Right renal cortex interstitium (tissue), 3 donors: Measurements from ENCODE around the gene NINJ2. TPM values are rescaled to one million over a fixed set of nuclear protein-coding genes. Genes with fewer than 3 reads are reported as not detected.
"Not testable (repeated sequence)": the region's sequence is repeated elsewhere in the genome, so short reads cannot be mapped to it uniquely, and the experiment has no call there.

Experiments used
- DNase-seq, 3 donors: peaks; one replicate each; pipeline ENCODE4 v3.0.0-alpha.2; 2013; ENCODE audit warnings: low read depth in 3 of 3, low spot score in 2 of 3
- polyA plus RNA-seq, 3 donors: library from polyadenylated mRNA; unstranded; fragments of 120-200 nt; gene quantifications; one replicate each; pipeline ENCODE4 v1.2.1, GENCODE V29; 2013; ENCODE audit not compliant: insufficient read length in 3 of 3

The NINJ2 gene
- polyA plus RNA-seq, 3 donors: 1.2 to 1.6 (median 1.6) TPM

DNA sequence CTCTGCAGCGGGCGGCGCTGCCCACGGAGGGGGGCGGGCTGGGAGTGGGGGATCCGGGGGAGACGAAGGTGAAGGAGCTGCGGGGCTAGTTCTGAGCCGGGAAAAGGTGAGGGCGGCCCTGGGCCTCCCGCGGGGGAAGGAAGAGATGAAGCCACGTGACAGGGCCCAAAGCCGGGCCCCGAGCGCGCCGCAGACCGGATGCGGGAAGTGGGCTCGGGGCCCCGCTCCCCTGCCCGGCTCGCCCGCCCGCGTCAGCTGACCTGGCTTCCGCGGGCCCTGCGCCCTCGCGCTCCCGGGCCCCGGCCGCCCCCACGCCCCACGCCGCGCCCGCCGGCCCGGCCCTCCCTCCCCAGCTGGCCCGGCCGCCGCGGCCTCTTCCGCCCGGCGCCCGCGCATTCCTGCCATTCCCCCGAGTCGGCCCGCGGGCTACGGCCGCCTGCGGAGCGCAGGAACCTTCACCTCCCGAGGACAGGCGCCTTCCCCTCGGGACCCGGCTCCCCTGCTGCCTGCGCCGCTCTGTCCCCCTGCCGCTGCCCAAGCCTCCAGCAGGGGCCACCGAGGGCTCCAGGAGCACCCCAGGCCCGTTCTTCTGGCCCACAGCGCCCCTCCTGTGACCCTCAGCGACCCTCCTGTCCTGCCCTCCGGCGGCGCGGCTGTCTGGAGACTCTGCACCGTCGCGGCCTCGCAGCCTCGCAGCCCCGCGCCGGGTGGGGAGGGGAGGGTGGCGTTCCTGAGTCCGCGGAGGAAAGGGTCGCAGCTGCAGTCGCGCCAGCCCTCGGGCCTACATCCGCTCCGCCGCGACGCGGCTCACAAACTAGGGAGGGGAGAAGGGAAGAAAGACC is 20.4 kb downstream of the NINJ2 start:
- no peak for DNase-seq

DNA sequence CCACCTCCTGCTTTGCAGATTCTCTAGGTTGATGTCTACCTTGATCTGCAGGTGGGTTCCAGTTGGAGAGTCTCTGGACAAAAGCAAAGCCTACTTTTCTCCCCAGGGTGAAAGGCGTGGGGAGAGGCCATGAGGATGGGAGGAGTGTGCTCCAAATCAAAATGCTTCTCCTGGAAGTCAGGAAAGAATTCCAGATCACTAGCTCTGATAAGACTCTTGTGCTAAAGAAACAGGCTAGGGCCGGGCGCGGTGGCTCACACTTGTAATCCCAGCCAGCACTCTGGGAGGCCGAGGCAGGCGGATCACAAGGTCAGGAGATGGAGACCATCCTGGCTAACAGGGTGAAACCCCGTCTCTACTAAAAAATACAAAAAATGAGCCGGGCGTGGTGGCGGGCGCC is 21.9 kb downstream of the NINJ2 start:
- DNase-seq: not testable (repeated sequence)

DNA sequence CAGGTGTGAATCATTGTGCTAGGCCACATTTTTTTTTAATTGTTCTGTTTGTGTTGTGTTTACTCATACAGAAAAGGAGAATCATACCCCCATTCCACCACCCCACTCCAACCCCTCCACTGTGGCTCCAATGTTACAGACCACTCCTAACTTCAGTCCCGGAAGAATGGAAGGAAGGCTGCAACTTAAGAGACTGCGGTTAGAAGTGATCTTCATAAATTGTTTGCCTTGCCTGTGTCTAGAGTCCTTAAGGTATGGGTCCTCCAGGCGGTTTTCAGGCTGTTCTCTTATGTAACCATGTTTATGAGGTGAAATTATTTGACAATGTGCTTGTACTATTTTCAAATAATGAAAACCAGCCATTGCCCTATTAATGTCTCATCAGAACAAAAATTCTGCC is 22.5 kb downstream of the NINJ2 start:
- no peak for DNase-seq

DNA sequence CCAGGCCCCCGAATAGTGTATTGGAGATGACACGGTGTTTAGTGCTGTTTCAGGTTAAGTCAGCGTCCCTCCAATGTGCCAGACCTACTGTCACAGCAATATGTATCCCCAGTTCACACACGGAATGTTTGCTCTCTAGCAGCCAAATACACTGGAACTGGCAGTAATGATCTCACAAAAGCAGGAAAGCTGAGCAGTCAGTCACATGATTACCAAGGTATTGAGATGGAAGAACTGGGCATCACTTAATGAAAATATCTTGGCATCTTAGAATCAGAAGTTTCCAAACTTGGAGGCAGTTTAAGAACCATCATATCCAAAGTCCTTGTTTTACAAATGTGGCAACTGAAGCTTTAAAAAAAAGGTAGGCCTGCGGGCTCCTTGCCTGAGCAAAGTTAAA is 23.3 kb downstream of the NINJ2 start:
- DNase-seq: no peak

DNA sequence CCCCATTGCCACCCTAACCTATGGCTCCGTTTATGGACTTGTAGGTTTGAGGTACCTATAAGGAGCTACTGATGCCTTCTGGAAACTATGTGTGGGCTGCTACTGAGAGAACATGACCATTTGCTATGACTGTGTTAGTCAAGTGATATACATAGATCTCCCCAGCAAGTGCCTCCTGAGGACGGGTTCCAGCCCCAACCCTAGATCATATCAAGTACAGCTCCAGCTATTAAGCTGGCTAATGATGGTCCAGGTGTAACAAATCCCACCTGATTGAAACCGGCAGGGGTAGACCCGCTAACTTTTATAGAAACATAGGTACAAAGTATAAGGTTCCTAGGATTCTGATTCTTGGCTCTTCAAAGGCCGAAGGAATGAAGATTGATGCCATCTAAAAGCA is 23.7 kb downstream of the NINJ2 start:
- no peak for DNase-seq

DNA sequence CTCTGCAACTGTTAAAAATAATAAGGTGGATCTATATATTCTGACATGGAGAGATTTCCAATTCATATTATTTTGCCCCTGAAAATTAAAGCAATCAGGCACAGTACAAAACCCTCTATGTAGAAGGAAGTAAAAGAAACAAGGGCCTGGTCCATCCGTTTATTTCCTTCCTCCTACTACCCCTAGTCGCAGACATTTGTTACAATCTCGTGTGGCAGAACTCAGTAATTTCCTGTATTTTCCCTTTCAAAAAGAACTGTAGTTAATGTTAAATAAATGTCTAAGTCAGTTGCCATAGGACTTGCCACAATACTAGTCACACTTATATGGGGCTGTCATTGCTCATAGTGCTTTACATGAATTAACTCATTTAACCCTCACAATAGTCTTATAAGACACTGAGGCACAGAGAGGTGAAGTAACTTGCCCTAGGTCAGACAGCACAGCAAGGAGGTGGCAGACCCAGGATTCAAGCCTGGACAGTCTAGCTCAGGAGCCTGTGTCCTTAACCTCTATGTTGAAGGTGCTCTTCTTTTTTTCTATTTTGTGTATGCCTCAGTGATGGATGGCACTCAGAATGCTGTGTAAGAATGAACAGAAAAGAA is 24.2 kb downstream of the NINJ2 start:
- no peak for DNase-seq

DNA sequence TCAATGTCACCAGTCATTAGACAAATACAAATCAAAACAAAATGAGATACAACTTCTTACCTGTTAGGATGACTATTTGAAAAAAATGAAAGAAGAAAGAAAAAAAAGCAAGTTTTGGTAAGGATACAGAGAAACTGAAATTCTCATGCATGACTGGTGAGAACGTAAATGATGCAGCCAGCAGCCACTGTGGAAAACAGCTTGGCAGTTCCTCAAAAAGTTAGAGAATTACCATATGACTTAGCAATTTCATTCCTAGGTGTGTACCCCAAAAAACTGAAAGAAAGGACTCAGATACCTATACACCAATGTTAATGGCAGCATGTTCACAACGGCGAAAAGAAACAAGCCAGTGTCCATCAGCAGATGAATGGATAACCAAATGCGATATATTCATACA is 26.6 kb downstream of the NINJ2 start:
- no peak for DNase-seq

DNA sequence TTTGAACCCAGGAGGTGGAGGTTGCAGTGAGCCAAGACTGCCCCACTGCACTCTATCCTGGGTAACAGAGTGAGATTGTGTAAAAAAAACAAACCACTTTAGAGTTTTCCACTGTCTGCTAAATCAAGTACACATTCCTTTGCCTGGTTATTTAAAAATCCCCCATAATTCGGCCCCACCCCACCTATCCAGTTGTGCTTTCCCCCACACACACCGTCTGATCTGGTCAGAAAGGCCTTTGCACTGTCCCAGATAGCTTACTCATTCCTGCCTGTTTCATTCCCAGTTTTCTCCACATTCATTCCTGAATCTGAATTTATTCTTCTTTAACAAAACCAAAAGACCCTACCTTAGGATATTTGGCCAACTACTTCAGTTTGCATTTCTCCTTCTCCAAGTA is 29.5 kb downstream of the NINJ2 start:
- no peak for DNase-seq

DNA sequence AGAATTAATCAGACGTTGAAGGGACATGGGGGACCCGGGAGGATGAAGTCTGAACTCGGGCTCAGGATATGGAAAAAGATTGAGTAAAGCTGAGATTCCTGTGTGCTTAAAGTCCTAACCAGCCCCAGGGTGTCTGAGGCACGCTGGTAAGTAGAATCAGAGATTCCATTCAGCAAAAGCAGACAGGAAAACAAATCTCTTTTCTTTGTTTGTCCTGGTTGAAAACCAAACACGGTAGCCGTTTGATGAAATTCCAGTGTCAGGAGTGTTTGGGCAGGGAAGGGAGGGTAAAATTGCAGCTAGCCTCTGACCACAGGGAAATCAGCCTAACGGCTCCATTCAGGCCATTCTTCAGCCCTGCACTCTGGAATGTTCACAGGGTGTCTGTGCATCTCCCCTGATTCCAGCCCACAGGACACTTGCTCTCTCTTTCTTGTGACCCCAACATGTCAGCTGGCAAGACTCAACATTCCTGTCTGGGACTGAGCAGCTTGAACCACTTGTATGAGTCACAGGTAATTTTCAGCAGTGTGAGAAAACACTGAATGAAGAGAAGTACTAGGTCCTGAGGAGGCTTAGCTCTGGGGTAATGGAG is 31.0 kb downstream of the NINJ2 start:
- DNase-seq: no peak

DNA sequence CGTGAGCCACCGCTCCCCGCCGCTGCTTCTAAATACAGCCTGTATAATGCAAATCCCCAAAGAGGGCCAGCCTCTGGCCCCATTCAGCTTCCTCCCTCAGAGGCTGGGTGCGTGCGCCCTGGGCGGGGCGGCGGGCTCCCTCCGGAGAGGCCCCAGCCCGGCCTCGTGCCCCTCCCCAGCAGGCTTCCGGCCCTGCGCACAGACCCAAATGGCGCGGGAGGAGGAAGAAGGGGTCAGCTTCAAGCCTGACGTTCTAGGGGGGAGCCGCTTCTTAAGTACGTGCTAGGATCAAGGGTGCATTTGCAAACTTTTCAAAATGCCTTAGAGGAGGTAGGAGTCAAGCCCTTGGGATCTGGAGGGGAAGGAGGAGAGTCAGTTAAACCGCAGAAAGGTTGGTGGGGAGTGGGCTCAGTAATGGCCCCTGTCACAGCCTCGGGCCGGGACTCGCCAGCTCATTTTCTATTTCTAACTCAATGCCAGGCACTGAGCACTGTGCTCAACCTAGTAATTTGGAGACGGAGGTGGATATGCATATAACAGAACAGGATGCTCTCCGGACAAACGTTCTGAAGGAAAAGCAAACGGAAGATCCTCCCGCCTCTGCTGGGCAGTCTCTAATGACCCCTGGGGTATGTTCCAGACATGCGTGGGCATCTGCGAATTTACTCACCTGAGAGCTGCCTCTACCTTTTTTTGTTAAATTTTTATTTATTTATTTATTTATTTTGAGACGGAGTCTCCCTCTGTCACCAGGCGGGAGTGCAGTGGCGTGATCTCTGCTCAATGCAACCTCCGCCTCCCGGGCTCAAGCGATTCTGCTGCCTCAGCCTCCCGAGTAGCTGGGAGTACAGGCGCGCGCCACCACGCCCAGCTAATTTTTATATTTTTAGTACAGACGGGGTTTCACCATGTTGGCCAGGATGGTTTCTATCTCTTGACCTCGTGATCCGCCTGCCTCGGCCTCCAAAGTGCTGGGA is 32.3 kb downstream of the NINJ2 start:
- no peak for DNase-seq

DNA sequence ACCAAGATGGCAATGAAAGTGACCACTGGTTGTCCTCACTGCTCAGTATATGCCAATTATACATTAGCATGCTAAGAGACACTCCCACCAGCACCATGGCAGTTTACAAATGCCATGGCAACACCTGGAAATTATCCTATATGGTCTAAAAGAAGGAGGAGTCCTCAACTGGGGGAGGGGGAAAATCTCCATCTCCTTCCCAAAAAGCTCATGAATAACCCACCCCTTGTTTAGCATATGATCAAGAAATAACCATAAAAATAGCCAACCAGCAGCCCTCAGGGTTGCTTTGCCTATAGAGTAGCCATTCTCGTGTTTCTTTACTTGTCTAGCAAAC is 34.5 kb downstream of the NINJ2 start:
- not testable (repeated sequence) for DNase-seq

DNA sequence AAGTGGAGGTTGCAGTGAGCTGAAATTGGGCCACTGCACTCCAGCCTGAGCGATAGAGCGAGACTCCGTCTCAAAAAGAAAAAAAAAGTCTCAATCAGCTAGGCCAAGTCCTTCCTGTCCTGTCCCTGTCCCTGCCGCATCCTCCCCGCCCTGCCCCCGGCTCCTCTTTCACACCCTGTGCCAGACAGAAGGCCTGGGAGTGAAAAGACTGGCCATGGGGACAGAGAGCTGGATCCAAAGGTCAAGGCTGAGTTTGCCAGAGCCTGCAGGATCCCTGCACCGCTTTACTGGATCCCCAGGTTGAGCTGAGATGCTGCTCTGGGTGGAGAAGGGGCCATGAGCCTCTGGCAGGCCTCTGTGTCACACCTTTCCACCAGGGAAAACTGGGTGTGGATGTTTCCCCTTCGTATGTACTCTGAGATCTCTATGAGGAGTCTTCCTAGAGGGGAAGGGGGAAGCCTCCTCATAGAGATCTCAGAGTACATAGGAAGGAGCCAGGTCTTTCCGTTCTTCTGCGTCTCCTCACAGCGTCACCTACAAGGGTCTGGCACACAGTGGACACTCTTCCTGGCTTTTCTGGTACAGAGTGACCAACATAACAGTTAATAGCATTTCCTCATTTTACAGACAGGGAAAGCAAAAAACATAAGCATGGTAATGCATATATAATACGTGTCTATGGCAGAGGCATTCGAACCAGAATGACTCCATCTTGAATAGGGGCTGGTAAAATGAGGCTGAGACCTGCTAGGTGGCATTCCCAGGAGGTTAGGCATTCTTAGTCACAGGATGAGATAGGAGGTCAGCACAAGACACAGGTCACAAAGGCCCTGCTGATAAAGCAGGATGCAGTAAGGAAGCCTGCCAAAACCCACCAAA is 35.1 kb downstream of the NINJ2 start:
- no peak for DNase-seq

DNA sequence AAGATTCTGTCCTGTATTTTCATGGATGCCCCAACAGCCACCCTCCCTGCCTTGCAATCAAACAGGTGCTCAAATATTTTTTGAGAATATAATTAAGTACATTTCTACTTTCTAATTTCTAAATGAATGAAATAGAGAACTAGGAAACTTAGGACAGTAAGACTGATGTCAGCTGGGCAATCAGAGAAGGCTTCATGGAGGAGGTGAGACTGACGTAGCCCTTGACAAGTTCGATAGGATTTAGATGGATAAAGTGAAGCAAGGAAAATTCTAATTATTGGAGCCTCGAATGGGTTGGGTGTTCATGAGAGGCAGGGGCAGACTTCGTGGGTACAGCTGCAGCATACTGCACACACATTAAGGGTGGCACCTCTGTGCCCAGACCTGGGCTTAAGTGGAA is 36.0 kb downstream of the NINJ2 start:
- no peak for DNase-seq

DNA sequence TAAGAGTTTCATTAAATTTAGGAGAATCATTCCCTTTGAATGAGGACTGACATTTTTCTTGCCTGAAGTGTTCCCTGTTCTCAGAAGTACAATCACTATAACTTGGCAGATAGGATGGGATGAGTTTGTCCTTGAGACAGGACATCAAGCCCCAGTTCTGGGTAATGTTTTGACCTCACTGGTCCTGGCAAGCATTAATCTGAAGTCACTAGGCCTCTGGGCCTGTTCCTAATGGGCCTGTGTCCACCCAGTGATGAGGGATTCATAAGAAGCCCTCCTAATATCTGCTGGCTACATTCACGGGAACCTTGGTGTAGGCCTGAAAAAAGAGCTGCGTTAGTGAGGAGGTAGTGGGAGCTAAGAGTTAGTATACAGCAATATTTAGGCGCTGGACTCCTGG is 37.2 kb downstream of the NINJ2 start:
- DNase-seq: no peak

DNA sequence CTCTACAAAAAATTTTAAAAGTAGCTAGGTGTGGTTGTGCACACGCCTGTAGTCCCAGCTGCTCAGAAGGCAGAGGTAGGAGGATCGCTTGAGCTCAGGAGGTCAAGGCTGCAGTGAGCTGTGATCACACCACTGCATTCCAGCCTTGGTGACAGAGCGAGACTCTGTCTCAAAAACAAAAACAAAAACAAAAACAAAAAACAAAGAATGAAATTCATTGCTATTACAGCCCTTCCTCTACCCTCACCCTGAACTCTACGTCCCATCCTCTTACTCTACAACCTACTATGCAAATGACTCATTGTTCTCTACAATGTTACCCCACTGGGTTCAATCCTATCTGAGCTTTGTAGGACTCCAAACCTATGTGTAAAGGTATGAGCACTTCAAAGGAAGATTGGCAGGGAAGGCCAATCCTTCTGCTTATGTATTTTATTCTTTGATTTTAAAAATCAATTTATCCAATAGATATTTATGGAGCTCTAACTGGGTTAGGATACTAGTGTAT is 39.3 kb downstream of the NINJ2 start:
- DNase-seq: no peak

DNA sequence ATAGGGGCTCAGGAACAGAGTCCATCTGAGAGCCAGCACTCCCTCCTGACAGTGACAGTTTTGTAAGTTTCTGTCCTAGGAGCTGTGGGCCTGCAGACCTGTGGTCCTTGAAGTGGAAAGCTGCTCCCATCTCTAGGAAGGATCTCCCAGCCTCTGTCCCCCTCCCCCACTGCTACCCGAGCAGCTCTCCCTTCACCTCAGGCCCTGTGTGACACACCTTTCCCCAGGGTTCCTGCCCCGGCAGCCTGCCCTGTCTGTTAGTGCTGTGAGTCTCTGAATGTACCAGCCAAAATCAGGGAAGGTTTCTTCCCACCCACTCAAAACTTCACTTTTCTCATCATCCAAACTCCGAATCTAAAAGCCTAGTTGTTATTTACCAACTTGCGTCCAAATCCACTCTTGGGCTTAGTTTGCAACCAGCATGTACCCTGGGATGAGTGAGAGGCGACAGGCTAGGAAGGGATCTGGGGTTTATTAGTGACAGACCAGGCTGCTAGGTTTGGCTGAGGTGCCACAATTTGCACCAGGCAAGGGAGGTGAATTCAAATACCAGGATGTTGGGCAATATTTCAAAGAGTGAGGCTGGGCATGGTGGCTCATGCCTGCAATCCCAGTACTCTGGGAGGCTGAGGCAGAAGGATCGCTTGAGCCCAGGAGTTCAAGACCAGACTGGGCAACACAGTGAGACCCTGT is 39.9 kb downstream of the NINJ2 start:
- no peak for DNase-seq

DNA sequence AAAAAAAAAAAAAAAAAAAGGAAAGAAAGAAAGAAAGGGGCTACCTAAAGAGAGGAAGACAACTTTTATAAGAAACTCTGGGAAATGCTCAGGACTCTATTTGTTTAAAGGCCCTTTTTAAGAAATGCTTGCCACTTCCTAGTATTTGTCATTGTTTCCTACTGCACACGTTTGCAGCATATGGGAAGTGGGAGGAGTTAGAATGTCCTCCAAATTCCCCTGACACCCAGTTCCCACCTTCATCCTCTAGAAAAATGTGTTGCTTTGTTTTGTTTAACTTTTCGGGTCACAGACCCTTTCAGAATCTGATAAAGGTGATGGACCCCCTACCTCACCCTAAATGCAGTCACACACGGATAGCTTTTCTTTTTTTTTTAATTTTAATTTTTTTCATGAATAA is 40.8 kb downstream of the NINJ2 start:
- no peak for DNase-seq

DNA sequence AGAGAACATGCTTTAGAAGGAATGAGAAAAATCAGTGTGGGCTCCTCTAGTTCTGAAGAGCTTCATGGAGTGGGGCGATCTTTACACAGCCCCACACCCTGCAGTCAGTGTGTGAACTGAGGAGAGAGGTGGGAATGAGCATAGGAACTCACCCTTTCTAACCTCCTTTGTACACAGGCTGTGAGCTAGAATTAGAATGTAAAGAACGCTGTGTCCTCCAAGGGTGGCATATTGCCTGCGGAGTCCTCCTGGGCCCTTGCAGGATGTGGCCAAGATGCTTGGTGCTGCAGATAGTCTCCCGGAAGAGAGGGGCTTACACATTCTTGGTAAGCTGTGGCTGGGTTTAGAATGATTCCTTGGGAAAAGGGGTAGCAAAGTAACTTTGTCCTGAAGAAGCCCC is 43.9 kb downstream of the NINJ2 start:
- DNase-seq: no peak

DNA sequence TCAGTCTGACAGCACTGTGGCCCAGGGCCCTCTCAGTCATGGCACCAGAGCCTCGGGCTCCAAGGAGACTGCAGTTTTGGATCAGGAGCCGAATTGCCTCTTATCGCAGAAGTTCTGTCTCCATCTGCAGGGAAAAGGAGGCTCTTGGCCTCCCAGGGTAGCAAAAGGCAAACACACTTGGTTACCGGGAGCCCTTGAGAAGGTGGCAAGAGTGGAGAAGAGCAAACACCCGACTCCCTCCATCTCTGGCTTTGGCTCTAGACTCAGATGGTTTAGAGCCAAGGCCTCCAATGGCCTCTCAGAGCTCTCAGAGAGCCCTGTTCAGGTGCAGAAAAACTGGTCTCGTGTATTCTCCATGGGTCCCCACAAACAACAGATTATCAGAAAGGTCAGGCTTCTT is 44.6 kb downstream of the NINJ2 start:
- DNase-seq: no peak
